ENCODE measurements around the gene PELI2. TPM values are rescaled to one million over a fixed set of nuclear protein-coding genes. Genes with fewer than 3 reads are reported as not detected.

Gene PELI2
- total and polyA plus RNA-seq, 2 experiments from 2014 or later, result 8.0 to 24.5 TPM

GRCh38 chr14:56278383-56278782 is 160.2 kb downstream of the PELI2 start (continued):
- TF ChIP-seq ZNF462 (CRISPR knock-in tag; IDR thresholded peaks at IDR 0.05) (no peak), EZH2 (IDR thresholded peaks at IDR 0.05; ENCODE audit: low read depth, unreplicated experiment) (no peak), EZH2phosphoT487 (IDR thresholded peaks at IDR 0.05; ENCODE audit: unreplicated experiment) (no peak), ZNF331 (CRISPR knock-in tag; IDR thresholded peaks at IDR 0.05; ENCODE audit: low read depth) (no peak), CTCF (conservative IDR thresholded peaks at IDR 0.05; ENCODE audit: low read depth in 2 of 2) (no peak)

- Histone ChIP-seq H3K4me3 (no peak overlapping the region), H3K27me3 (ENCODE audit: insufficient read depth) (no peaks in the 10 kb centered on the region), H3K36me3 (ENCODE audit: insufficient read depth) (no peaks in the 10 kb centered on the region), H3K4me1 (ENCODE audit: insufficient read depth) (no peaks in the 10 kb centered on the region), H3K27ac (ENCODE audit: low read depth) (no peak overlapping the region), H3K4me2 (no peak overlapping the region), H3F3A (replicated peaks; ENCODE audit: low read depth) (no peaks in the 10 kb centered on the region), H4K20me1 (replicated peaks; ENCODE audit: insufficient read depth) (no peaks in the 10 kb centered on the region), H3K9me2 (ENCODE audit: insufficient read depth) (no peaks in the 10 kb centered on the region), H2AFZ (no peak overlapping the region), H3K79me2 (replicated peaks; ENCODE audit: insufficient read depth) (no peaks in the 10 kb centered on the region)
- Mint-ChIP-seq H3K4me1 (no peaks in the 10 kb centered on the region), H3K9me3 (peaks cover 13% of the 10 kb centered on the region; the same call in 2 of the 3 replicates), H3K36me3 (ENCODE audit: low read depth) (peaks cover 13% of the 10 kb centered on the region), H3K4me3 (no peak overlapping the region), H3K27me3 (ENCODE audit: insufficient read depth, low read depth, poor library complexity) (no peaks in the 10 kb centered on the region), H3K27ac (no peak overlapping the region)
- TF ChIP-seq CTCF (conservative IDR thresholded peaks at IDR 0.05; ENCODE audit: low read depth in 2 of 2), result peak in 1 of 2 experiments; percentile 15; a peak in 1 of 4 replicates
- TF ChIP-seq REST (IDR thresholded peaks at IDR 0.05; ENCODE audit: unreplicated experiment), result no peak
- DNase-seq (ENCODE audit: low spot score), result no peak
- ATAC-seq, result no peak
Measured at GRCh38 chr14:56280843-56281242, 162.6 kb downstream of the PELI2 start.

Measured in GM23338 (cell line).